HK-2 (cell line): Measurements from ENCODE around the gene BAZ2B.
"Not testable (repeated sequence)": the region's sequence is repeated elsewhere in the genome, so short reads cannot be mapped to it uniquely, and the experiment has no call there.

Experiments
- DNase-seq: peaks from one replicate; pipeline ENCODE4 v3.0.0-alpha.2; 2018; ENCODE audit not compliant: unreplicated experiment

BAZ2B gene

DNA sequence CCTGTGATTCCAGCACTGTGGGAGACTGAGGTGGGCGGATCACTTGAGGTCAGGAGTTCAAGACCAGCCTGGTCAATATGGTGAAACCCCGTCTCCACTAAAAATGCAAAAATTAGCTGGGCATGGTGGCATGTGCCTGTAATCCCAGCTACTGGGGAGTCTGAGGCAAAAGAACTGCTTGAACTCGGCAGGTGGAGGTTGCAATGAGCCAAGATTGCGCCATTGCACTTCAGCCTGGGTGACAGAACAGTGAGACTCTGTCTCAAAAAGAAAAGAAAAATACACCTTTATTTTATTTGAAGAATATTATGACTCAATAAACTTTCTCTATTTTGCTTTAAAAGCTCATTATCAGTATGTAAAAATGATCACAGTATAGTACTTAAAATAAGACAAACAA, 81.1 kb downstream of the BAZ2B start:
- not testable (repeated sequence) for DNase-seq

DNA sequence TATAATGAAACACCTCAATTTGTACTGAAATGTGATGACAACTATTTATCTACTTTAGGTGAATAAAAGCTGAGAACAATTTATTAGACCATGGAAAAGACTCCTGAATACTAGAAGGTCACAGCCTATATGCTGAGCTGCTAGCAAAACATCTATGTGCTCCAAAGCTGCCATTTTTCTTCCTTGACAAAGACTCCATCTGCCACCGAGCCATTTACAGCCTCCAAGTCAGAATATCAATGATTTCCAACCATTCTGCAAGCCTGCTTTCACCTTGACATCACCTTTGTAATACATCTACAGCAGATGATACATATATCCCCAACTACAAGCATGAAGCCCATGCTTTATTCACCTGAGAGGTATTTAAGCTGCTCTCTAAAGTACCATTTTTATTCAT, 84.9 kb downstream of the BAZ2B start:
- no peak for DNase-seq

DNA sequence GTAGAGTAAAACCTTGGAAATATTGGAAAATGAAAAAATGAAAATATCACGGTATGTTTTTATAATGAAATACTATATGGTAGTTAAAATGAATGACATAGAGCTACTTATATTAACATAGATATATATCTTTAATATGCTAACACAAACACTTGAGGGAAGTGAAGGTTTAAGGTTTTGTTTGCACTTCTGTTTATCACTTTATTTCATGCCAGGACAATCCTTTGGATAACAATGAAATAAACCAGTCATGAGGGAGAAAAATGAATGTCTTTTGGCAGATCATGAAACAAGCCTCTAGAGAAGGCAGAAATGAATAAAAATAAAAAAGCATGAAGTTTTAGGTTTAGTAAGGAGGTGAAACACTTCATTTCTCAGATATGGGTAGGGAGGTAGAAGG, 89.9 kb downstream of the BAZ2B start:
- DNase-seq = no peak

DNA sequence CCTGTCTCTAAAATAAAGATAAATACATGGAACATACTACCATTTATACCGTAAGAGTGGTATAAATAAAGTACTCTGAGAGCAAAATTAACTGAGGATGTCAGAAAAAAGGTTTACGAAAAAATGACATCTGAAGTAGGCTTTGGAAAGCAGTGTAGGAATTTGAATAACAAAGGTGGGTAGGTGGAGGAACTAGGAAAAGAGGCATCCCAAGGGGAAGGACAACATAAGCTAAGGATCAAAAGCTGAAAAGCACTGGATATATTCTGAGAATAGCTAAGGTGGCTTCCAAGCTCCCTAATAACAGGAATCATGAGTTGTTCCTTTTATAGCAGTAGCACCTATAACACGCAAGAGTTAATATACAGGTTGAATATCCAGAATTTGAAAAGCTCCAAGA, 91.3 kb downstream of the BAZ2B start:
- DNase-seq = no peak

DNA sequence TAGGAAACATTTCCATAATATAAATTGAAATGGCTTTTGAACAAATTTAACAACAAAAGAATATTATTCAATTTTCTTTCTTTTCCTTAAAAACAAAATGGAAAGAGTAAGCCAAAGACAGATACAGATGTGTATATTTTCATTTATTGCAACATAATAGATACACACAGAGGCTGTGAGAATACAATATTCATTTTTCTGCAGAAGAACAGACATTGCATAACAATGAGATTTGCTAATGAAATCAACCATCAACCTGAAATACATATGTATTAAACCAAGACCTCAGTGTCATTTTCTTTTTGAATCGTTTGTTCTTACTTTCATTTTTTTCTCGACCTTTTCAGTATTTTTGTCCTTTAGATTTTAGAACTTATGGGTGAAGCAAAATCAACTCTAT, 95.1 kb downstream of the BAZ2B start:
- DNase-seq = no peak

DNA sequence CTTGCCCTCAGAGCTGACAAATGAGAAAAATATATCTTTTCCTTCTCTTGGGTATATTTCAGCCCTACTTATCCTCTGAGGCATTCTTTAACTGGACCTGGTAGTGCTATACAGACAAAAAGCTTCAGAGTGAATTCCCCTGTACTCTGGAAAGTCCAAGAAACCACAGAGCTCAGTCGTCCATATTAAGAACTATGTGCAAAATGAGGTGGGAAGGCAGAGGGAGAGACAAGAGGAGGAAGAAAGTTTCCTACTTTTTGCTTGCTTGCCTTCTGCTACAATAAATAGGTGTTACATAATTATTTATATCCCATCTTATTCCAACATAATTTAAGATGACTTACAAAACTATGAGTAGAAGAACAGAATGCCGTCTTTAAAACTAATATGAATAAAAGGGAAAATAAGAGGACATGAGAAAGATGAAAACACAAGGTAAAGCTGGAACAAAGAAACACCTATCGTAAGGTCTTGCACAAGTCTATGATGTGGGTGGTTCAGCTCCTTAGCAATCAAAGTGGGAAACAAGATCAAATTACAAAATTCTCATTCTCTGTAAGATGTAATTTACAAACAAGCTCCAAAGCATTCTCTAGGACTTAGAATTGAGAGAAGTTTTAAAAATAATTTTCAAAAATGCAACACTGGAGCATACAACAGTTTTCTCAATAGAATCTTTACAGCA, 97.9 kb downstream of the BAZ2B start:
- no peak for DNase-seq

DNA sequence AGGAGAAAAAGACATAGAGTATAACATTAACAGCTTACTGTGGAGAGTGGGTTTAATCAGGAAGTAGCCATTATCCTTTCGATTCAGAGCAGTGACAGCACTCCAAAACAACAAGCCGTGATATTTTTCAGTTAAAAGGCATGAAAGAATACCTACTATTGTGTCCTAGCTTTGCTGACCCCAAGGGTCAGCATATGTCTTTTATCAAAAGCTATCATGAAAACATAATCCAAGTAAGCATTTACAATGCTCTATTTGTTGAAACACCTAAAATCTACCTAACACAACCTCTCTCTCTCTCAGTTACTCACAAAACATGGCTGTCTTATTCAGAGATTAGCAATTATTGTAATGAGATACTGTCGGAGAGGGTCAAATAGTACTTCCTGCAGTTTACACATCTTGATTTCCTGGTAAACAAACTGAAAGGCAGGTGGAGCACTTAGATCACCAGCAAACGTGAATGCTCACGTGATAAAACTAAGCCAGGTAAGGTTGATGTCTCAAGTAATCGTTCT, 100.0 kb downstream of the BAZ2B start:
- no peak for DNase-seq

DNA sequence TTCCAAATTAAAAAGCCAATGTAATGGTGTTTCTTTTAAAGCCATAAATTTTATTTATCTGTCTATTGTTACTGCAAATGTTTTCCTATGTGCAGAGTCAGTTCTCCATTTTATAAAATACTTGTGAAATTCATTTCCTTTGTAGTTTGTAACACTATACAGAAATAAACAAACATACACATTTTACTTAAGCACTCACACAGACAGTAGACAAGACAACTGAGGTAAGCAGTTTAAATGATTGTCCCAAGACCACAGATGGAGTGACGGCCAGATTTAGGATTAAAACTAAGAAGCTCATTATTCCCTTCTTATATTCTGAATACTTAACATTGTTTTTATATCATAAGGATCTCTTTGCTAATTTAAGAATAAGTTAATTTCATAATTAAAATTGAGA, 100.9 kb downstream of the BAZ2B start:
- no peak for DNase-seq

DNA sequence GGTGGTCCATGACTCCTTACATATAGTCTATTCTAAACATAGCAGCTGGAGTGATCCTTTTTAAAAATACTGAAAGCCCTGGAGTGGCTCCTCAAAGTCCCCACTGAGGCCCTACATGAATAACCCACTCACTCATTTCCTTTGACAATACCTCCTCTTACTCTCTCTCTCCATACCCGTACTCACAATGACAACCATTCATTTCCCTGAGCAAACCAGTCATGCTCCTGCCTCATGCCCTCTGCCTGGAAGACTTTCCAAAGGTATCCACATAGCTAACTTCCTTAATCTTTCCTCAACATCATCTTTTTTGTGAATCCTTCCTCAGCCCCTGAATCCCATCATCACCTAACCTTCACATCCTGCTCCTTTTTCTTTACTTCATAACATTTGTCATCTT, 102.6 kb downstream of the BAZ2B start:
- DNase-seq = no peak

DNA sequence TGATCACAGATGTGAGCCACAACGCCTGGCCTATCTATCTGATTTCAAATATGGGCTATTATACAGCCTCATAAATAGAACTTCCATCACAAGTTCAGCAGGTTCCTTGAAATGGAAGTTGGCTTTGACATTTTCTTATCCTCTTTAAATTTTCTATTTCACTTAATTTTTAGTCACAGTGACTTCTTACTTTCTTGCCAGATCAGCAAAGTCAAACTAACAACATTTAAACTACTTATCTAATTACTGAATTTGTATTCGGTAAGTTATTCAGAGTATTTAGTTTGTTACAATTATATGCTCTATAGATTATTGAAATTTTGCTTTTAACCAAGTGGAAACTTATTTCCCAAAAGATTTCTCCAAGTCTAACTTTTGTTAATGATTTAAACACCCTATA, 108.2 kb downstream of the BAZ2B start:
- no peak for DNase-seq

DNA sequence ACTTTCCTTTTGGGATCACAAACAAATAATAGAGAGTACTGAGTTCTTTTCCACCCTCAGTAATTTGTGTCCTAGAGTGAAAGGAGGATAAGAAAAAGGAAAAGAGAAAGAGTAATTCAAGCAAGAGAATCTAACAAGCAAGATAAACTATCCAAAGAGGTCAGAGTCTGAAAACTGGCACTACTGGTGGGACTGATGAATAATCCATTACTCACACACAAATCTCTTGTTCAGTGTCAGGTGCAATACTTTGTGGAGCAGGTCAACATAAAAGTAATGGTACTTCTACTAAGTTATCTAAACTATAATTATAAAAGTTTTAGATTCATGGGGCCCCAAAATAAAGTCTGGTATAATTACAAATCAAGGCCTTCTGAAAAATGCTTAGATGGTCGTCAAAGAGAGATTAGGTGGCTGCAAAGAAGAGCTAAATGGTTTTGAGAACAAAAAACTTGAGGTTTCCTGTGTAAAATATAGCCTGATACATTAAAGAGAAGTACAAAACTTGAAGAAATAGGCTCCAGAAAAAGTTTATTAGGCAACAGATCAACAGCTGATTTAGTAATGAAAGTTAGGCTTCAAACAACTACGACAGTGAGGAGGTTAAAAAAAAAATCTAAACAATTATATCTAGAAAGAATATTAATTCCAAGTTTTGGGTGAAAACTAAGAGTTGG, 109.4 kb downstream of the BAZ2B start:
- DNase-seq = no peak

DNA sequence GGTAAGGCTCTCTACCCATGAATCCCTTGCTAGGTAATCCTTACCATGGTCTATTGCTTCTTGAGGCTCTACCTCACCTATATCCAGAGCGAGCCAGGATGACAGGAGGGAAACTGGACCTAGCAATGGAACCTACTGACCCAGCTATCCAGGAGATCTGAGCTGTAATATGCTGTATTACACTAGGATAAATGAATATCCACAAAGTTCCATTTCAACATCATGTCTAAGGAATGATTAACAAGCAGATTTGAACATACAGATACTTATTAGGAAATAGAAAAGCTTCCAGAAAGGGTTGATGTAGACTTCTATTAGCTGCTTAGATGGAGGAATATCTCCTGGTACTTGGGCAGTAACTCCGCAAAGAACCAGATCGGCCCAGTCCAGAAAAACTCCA, 110.1 kb downstream of the BAZ2B start:
- DNase-seq = no peak

DNA sequence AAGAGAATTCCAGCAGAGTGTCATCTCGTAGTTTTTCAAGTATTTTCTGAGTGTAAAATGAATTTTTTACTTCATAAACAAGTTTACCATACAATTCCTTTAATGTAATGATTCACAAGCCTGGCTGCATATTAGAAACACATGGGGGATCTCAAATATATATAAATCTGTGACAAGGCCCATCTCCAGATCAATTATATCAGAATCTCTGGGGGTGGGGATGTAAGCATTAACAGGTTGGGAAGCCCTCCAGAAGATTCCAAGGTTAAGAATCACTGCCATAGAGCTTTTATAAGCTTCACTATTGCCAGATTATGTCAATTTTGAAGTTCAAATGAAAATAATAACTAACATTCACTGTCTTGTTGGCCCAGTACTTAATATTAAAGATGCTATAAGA, 111.2 kb downstream of the BAZ2B start:
- no peak for DNase-seq

DNA sequence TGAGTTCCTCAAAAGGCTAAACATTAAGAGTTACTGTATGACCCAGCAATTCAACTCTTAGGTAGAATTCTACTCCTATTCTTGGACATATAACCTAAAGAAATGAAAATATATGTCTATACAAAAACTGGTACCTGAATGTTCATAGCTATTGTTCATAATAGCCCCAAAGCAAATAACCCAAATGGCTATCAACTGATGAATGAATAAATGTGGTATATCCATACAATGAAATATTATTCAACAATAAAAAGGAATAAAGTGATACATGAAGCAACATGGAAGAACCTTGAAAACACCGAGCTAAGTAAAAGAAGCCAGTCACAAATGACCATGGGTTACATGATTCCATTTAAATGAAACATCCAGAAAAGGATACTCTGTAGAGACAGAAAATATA, 114.6 kb downstream of the BAZ2B start:
- DNase-seq = no peak

DNA sequence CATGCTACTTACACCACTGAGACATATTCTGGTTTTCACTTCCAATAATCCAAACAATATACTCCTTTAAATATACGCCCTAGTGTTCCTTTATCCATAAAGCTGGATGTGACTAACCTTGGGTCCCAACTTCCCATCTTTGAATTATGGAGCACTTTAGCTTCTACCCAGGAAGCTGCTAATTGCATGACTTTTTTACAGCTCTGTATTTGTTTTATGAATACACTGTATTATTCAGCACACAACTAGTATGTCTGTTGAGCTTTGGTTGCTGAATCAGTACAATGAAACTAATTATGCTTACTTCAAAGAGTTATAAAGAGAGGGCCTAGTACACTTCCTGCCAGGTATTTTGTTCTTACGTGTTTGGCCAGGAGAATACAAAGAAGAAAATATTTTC, 118.5 kb downstream of the BAZ2B start:
- DNase-seq = no peak

DNA sequence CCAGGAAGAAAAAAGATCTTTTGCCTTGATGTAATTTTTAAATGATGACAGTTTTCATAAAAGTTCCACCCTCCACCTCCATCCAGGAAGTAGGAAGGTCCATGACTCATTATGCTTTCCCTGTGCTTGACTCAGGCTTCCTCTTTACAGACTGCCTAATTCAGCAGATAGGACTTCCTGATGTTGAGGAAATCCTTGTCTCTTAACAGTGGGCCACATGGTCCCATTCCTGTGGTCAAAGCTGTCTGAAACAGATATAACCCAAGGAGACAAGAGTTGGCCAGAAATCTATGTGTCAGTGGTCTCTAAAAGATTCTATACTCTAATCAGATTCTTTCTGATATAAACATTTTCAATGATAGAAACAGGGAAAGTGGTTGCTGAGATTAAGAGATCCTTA, 119.1 kb downstream of the BAZ2B start:
- DNase-seq = peak; percentile 44

DNA sequence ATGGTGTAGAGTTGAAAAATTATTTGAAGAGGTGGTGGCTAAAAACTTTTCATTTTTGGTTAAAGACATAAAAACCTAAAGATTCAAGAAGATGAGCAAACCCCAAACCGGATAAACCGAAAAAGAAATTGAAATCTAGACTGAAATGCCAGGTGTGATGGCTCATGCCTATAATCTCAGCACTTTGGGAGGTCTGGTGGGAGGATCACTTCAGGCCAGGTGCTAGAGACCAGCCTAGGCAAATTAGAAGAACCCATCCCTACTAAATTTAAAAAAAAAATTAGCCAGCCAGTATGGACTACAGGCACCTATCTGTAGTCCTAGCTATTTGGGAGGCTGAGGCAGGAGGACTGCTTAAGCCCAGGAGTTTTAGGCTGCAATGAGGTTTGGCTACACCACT, 126.9 kb downstream of the BAZ2B start:
- DNase-seq = no peak

DNA sequence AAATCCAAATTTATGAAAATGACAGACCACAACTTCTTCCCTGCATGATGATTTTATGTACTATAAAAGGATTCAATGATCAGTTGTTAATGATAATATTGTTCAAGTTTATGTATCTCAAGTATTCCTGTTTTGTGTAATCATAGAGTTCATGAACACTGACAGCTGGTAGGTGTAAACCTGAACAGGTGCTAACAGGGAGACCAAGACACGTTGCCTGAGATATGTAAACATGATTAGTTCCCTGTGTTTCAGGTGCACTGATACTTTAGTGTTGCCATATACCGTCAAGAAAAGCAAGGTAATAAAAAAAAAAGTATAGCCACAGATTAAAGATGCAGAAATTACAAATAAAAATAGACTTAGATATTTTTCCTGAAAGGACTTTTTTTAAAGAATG, 131.8 kb downstream of the BAZ2B start:
- DNase-seq = no peak

DNA sequence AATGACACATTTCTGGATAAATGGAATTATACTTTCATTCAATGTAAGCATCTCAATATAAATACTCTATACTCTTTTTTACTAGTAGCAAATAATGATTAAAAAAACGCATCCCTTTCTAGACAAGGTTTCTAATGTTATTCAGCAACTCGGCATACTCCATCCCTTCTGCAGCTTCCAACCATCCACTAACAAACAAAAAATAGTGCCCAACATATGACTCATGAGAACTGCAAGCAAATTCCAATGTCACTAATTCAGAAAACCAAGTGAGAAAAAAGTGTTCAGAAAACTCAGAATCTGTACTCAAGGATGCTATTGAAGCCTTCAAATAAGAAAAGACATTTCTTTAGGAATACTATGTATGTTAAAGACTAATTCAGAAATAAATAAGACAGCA, 140.0 kb downstream of the BAZ2B start:
- DNase-seq = no peak

DNA sequence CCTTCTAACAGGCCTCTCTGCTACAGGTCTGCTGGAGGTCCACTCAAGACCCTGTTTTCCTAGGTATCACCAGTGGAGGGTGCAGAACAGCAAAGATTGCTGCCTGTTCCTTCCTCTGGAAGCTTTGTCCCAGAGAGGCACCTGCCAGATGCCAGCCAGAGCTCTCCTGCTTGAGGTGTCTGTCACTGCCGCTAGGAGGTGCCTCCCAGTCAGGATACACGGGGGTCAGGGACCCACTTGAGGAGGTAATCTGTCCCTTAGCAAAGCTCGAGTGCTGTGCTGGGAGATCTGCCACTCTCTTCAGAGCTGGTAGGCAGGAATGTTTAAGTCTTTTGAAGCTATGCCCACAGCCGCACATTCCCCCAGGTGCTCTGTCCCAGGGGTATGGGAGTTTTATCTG, 140.6 kb downstream of the BAZ2B start:
- DNase-seq = no peak

DNA sequence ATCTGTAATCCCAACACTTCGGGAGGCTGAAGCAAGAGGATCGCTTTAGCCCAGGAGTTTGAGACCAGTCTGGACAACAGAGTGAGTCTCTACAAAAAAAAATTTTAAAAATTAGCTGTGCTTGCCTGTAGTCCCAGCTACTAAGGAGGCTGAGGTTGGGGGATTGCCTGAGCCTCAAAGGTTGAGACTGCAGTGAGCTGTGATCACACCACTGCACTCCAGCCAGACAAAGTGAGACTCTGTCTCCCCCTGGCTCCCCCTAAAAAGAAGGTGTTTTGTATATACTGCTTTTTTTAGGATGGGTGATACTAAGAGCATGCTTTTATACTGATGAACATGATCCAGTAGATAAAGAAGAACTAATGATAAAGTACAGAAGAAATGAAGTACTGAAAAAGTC, 145.0 kb downstream of the BAZ2B start:
- DNase-seq = no peak

DNA sequence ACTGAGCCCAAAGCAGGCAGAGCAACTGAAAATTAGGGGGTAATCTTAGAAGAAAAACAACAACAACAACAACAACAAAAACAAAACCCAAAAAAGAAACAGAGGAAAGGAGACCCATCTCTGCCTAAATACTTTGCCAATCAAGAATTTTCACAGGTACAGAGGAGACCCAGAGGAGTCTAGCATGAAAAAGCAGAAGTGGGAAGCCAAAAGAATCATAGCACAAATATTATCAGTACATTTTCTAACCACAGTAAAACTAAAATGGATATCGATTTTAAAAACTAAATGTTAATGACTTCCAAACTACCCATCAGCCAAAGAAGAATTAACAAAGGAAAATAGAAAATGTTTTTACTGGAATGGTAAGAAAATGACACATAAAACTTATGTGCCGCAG, 148.1 kb downstream of the BAZ2B start:
- no peak for DNase-seq

DNA sequence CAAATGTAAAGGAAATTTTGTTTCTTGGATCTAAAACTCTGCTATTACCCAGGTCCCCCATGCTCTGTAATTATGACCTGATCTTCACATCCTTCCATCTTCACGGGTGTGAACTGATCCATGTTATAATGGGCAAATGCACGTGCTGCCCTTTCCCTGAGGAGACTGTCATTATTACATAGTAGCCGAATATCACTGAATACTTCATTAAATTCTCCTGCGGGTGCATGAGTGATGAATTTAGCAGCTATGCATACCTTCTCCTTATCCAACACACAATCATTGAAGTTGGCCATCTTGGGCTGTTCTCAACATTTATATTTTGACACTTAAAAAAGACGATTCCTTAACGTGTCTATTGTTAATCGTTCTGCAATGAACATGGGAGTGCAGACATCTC, 153.4 kb downstream of the BAZ2B start:
- no peak for DNase-seq
